ENCODE results near the gene ROR1.

ROR1 gene

GRCh38 chr1:64121766-64122385, 348.1 kb downstream of the ROR1 start:
- no peak overlapping the region for H3K4me3 ChIP-seq (ENCODE audit: low read length)

DNA sequence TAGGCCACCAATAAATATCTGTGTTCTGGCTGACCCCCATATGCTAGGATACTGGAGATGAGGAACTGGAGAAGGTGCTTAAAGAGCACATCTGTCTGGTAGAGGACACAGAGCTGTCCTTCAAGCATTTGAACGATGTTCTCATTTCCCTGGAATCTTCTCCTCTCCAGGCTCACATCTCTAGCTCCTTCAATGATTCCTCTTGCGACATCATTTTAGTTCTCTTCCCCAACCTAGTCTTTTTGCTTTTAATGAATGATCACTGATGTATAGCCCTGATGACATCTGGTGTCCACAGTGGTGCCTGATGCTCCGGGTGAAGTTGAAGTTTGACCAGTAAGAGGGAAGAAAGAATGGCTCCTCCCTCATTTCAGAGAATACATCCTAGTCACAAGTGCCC, 348.8 kb downstream of the ROR1 start:
- DNase-seq (ENCODE audit: low read depth), result no peak
- no peak overlapping the region for H3K4me3 ChIP-seq (ENCODE audit: low read length)
- TF ChIP-seq CTCF (IDR thresholded peaks at IDR 0.05; ENCODE audit: insufficient read depth, low read depth, low read length, missing control alignments), result no peak

More at GRCh38 chr1:64121766-64122385, 348.1 kb downstream of the ROR1 start:
- TF ChIP-seq CTCF (IDR thresholded peaks at IDR 0.05; ENCODE audit: insufficient read depth, low read depth, low read length, missing control alignments), result no peak
- DNase-seq (ENCODE audit: low read depth), result peak; percentile 30

DNA sequence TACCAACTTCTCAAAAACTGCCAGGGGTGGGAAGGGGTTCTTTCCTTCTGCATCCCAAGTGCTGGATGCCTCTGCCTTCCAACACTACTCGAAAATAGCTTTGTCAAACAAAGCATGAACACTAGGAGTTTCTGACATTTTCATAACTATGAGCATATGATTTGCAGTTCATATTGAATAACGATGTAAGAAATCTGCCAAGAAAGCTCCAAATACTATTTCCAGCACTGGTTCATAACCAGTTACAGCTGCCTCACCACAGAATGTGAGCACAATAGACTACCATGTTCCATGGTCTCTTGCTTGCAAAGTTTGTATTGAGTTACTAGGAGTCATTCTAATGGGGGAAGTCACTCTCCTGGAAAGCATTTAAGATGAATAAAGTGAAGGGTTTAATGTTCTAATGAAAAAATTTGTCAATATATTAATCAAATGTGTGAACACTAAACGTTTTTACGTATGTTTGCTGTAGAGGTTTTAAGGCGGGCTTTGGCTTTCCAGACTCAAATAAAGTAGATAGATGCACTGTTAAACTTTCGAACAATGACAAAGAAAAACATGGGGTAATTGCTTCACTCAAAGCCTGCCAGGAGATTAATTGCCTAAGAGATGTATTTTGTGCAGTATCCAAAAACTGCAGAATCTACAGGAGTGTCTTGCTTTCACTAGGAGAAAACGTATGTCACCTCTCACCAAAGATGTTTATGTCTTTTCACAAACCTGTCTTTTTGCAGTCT, 351.1 kb downstream of the ROR1 start:
- no peak for DNase-seq (ENCODE audit: low read depth)
- H3K4me3 ChIP-seq (ENCODE audit: low read length), result no peak overlapping the region
- TF ChIP-seq CTCF (IDR thresholded peaks at IDR 0.05; ENCODE audit: insufficient read depth, low read depth, low read length, missing control alignments), result no peak

- no peak overlapping the region for H3K4me3 ChIP-seq (ENCODE audit: low read length)
- no peak for TF ChIP-seq CTCF (IDR thresholded peaks at IDR 0.05; ENCODE audit: insufficient read depth, low read depth, low read length, missing control alignments)
- DNase-seq (ENCODE audit: low read depth), result no peak
Measured at GRCh38 chr1:64126581-64126980, 352.8 kb downstream of the ROR1 start.

GRCh38 chr1:64127297-64127696, 353.5 kb downstream of the ROR1 start:
- H3K4me3 ChIP-seq (ENCODE audit: low read length), result no peak overlapping the region
- DNase-seq (ENCODE audit: low read depth), result no peak
- TF ChIP-seq CTCF (IDR thresholded peaks at IDR 0.05; ENCODE audit: insufficient read depth, low read depth, low read length, missing control alignments), result no peak

DNA sequence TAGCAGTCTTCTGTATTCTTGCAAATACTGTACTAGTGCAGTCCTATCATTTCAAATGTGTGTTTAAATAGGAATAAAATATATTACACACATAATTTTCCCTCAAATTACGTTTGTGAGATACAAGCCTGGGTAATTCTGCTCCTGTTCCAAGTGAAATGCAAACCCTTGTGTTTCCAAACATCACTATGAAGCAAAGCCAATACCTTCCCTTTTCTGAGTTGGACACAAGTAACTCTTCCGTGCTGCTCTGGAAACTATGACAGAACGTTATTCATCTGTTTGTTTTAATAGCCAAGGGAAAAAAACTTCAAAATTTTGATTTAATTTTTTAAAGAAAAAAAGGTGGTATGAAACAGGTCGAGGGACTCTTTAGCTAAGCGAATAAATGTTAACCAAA, 355.9 kb downstream of the ROR1 start:
- TF ChIP-seq CTCF (IDR thresholded peaks at IDR 0.05; ENCODE audit: insufficient read depth, low read depth, low read length, missing control alignments), result no peak
- H3K4me3 ChIP-seq (ENCODE audit: low read length), result no peak overlapping the region
- DNase-seq (ENCODE audit: low read depth), result no peak

- H3K4me3 ChIP-seq (ENCODE audit: low read length), result no peak overlapping the region
- TF ChIP-seq CTCF (IDR thresholded peaks at IDR 0.05; ENCODE audit: insufficient read depth, low read depth, low read length, missing control alignments), result no peak
- DNase-seq (ENCODE audit: low read depth), result no peak
Measured at GRCh38 chr1:64131155-64131554, 357.3 kb downstream of the ROR1 start.

All from epithelial cell of esophagus (primary cell).